Endometrial microvascular endothelial cells (primary cell): ENCODE results near the gene BTRC. TPM values are rescaled to one million over a fixed set of nuclear protein-coding genes. Genes with fewer than 3 reads are reported as not detected.

Source experiments
- in situ Hi-C: cut with HindIII; loops from 2 replicates; pipeline ENCODE4 v1.10.0; 2017; ENCODE audit warnings: low sequenced_read_pairs, low pct_unique_long_range_greater_than_20kb; ENCODE audit errors: inconsistent ontology term
- total RNA-seq: library from RNA; depleted of rRNA; stranded (reverse); fragments of >200 nt; gene quantifications from one replicate; pipeline ENCODE4 v1.2.3, GENCODE V29; 2015; ENCODE audit errors: inconsistent ontology term

BTRC gene
- total RNA-seq, 1 donor from 2014 or later: 14.5 TPM

DNA sequence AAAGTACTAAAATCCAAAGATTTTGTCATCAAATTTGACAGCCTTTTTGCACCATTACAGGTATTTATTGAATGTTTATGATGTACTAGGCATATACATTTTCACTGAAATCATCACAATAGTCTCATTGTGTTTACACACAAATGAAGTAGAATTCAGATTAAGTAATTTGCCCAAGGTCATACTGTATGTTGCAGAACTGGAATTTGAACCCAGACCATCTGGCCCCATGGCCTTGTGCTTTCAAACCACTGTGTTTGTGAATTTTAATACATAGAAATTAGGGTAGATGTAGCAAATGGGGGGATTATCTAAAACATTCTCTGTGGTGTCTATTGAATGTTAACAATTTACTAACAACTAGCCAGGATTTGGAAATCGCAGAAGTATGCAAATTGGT is 139.3 kb downstream of the BTRC start:
- in situ Hi-C loops: no loop called here

DNA sequence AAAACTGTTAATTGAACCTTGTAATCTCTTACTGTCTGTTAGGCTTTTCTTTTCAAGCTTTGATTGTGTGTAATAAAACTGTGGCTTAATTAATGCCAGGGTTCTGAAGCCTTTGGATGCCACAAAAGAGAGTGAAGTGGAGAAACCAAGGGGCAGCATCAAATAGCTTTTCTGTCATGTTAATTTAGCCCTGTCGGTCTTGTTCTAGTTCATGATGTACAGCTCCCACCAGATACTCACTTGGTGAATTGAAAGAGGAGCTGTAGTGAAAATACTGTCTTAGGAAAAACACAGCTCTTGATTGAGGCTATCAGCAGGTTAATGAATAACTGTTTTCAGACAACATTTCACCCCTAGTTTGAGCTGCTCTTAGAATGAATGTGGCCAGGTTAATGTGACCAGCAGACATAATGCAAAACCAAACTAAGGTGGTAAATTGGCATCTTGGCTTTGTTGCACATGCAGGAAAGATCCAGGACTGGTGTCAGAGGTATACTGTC is 139.9 kb downstream of the BTRC start:
- in situ Hi-C loops: no loop called here

DNA sequence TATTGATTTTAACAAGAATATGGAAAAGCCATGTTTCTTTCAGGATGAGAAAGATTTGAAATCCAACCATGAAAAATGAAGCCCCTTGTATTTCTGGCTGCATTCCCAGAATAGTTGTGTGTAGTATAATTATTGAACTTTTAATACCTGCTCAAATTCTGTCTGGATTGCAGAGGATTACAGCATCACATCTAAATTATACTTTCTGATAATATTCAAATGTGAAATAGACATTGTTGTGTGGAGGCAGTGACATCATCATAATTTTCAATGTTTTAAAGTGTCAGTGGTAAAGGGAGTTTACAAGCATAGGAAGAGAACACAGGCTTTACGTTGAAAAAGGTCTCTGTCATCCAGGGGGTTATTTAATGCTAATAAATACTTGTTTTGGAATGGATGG is 140.7 kb downstream of the BTRC start:
- in situ Hi-C loops: no loop called here

DNA sequence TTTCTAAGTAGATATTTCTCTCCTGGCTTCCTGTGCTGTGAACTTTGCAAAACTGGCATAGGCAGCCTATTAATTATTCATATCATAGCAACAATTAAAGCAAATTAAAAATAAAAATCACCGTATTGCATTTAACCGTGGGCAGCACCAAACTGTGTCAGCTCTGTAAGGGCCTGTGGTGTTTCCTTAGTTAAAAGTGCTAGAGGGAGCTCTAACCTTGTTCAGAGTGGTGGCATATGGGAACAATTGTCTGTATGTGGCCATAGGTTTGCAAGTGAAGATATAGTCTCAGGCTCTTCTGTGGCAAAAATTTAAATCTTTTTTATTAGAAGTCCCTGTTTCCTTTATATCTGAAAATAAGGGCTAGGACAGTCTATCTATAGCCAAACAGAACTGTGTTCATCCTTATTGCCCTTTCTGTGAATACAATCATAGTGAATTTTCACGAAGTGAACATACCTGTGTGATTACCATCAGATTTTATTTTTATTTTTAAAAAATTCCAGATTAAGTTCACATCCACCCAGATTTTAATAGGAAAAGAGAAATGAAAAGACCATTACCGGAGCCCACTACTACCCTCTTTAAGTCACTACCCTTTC is 141.5 kb downstream of the BTRC start:
- in situ Hi-C loops: no loop called here

DNA sequence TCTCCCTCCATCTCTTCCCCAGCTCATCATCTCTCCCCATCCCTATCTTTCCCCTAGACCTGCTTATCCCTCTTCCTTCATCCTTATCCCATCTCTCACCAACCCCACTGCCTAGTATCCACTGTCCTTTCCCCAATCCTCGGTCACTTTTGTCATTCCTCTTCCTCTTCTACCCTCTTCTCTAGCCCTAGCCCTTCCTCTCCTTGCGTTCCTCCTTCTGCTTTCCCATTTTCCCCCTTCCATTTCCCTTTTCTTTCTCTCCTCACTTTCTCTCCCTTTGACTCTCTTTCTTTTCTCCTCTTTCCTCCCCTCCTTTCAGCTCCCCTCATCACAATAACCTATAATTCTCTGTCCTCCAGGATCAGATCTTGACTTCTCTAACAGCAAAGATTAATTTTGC is 150.5 kb downstream of the BTRC start:
- in situ Hi-C loops: no loop called here

DNA sequence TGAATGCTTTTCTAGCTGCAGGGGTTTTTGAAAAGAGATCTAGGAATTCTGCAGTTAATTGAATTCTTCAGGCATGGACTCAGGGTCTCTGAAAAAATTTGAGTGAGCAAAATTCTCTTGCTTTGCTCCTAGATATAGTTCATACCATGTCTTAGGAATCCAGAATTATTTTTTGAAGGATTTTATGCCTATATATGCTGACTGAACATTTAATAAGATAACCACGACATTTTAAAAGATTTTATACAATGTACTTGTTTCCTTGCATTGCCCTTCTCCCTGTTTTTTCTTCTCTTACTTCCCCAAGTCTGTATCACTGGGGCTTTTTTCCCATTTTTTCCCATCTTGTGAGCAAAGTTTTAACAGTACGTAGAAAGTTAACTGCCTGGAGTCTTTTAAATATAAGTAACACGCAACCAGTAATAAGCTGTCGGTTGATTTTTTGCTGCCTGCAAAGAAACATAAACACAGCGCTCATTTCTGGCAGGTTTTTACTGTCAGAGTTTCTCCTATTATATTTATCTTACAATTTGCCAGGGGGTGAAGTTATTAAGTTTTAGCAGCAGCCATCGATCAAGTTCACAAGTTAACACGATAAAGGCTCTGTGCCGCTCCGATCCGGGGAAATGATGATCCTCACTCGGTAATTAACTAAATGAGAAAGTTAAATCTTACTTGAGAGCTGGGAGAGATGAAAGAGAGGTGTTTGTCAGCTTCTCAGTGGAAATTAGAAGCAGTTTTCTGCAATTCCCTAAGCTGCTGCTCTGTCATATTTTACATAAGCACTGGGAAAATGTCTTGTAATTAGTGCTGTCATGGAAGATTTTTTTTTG is 153.1 kb downstream of the BTRC start:
- in situ Hi-C loops: no loop called here

DNA sequence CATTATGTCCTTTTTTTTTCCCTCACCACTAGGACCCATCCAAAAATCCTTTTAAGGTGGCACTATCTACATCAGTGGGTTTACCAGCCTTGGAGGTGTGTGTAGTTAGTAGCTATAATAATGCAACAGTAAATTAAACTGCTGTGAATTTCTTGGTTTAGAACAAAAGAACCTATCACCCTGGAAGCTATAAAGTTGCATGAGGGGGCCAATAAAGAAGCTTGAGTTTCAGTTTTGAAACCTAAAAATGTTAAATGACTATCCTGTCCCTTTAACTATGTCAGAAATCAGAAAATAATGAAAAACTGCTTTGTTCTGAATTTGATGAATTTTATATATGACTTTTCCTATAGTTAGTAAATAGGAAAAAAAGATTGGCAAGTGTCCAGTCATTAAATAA is 153.9 kb downstream of the BTRC start:
- in situ Hi-C loops: no loop called here

DNA sequence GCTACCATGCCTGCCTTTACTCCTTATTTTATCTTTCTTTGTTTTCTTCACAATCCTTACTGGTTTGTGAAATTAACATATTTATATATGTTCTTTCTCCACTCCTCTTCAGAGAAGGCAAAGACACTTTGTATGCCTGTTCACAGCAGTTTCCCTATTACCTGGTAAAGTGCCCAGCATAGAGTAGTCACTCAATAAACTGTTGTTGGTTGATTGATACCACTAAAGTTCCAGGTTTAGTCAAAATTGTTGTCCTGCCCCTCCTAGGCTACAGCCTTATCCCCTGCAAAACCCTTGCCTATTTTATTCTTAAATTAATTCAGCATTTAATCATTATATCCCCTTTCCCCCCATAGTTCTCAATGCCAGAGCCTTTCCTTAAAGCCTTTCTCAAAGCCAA is 158.0 kb downstream of the BTRC start:
- in situ Hi-C loops: no loop called here

DNA sequence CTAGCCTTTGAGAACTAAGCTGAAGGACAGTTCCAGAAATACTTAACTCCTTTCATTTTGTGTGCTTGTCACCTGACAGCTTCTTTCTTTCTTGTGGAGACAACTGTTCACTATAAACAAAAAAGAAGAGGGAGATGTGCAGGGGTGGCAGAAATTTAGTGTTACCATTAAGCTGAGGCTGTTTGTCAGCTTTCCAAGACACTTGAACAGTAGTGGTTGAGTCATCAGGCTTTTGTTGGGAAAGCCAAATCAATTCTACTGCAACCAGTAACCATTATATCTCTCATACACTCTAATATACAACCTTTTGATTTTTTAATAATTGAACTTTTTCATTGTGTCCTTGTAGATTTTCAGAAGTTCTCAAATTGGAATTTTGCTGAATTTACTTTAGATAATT is 158.8 kb downstream of the BTRC start:
- in situ Hi-C loops: no loop called here

DNA sequence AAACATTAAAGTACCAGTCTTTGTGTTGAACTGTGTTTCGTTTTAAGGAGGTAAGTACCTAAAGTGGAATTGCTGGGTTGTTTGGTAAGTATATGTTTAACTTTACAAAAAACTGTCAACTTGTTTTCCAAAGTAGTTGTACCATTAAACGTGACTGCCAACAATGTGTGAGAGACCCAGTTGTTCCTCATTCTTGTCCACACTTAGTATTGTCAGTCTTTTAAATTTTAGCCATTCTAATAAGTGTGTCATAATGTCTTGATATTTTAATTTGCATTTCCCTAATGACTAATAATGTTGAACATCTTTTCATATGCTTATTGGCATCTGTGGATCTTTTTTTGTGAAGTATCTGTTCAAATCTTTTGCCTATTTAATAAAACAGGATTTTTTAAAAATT is 159.8 kb downstream of the BTRC start:
- in situ Hi-C loops: no loop called here

DNA sequence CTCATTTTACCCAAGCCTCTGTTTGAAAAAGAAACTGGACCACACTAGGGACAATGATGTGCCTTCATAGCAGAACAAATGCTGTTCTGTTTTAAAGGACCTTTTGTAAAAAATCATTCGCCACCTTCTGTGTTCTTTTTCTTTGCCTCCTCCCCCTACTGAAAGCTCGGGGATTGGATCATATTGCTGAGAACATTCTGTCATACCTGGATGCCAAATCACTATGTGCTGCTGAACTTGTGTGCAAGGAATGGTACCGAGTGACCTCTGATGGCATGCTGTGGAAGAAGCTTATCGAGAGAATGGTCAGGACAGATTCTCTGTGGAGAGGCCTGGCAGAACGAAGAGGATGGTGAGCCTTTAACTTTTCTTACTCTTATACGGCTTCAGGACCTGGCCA is 171.9 kb downstream of the BTRC start:
- in situ Hi-C loops: no loop called here

DNA sequence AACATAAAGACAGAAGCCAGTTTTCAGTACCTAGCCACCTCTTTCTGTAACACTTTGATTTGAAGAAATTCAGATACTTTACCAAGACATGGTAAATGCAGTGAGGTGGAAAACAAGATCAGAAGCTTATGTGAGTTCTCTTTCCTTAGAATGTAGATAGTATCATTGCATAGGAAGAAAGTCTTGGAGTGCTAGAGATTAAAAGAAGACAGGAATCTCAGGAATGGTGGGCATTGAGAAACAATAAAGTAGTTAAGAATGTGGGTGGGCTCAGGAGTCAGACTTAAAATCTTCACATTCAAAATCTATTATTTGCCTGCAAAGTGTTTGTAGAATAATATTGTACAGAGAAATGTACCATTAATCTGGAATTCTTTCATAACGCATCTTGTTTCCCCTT is 175.2 kb downstream of the BTRC start:
- in situ Hi-C loops: no loop called here

DNA sequence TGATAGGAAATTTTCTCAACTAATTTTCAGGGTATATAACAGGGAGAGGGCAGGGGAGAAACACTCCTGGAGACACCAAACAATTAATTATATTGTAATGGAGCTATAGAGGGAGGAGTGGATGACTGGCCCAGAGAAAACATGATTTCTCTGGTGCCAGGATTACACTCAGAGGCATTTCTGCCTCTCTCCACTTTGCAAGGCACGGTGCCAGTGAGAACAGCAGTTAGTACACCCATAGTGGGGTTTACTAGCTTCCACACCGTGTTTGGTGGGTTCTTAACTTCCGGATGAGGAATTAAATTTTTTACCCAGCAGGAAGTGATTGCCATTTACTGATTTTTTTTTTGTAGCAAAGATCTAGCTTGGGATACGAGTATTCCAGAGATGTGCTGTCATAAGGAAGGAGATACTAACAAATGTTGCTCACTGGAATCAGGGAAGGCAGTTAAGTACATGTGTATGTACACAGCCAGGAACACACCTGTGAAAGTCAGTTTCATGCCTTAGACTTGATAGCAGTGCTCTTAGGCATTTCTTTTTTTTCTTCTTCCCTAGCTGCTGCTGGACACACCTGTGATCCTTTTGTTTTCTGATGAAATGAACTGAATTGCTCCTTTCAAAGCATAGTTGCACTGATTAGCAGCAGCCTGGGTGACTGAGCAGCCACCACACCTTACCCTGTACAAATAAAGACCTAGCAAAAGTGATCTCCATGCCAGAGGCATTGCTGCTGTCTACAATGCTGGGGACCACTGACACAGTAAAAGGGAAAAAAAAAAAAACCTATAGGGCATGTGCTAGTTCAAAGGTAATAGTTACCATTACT is 176.0 kb downstream of the BTRC start:
- in situ Hi-C loops: no loop called here

DNA sequence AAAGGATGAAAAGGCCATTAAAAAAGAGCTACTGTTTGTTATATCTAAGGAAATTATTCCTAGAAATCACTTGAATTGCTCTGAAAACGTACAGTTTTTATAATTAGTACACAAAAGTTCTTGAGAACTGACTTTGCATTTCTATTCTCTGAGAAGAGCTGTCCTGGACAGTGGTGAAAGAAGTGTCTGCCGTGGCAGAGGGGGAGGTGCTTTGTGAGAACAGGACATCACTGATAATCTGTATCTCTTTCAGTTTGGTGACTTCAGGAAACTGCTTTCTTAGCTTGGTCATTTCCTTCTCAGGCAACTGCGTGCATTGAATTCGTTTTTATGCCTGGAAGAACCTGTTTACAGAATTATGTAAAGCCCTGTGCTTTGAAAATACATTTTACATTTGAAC is 182.0 kb downstream of the BTRC start:
- in situ Hi-C loops: no loop called here

DNA sequence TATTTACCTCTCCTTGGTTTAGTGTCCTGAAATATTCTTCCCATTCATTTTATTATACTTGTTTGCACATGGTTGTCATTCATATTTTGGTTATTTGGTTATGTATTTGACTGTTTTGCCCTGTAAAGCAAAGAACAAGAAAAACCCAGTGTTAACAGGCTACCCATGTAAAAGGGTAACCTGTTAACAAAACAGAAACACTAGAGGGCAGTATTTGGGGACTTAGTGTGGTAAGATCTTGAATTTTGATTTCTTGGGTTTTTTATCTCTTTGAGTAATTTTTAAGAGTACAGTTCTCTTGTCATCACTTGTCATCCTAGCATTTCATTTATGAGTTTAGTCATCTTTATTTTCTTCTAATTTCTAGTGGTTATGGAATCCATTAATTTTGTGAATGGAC is 182.8 kb downstream of the BTRC start:
- in situ Hi-C loops: no loop called here

DNA sequence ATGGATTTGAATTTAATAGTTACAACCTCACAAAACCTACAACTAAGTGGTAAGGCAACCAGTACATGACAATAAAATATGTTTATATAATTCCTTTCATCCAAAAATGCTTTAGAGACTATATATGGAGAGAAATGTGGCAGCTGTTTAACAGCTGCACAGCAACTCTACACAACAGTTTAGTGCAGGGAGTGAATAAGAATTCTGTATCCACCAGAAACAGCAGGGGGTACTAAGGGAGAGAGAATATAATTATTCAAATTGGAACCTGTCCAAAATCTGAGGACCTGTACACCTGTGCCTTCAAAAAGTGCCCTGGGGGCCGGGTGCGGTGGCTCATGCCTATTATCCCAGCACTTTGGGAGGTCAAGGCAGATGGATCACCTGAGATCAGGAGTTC is 184.5 kb downstream of the BTRC start:
- in situ Hi-C loops: no loop called here

DNA sequence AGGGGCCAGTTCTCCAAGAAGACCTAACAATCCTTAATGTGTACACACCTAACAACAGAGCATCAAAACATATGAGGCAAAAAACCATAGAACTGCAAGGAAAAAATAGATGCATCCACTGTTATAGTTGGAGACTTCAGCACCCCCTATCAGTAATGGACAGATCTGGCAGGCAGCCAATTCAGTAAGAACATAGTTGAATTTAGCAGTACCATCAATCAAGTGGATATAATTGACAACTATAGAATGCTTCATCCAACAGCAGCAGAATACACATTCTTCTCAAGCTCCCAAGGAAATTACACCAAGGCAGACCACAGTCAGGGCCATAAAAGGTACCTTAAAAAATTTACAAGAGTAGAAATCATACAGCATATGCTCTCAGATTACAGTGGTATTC is 191.9 kb downstream of the BTRC start:
- in situ Hi-C loops: no loop called here

DNA sequence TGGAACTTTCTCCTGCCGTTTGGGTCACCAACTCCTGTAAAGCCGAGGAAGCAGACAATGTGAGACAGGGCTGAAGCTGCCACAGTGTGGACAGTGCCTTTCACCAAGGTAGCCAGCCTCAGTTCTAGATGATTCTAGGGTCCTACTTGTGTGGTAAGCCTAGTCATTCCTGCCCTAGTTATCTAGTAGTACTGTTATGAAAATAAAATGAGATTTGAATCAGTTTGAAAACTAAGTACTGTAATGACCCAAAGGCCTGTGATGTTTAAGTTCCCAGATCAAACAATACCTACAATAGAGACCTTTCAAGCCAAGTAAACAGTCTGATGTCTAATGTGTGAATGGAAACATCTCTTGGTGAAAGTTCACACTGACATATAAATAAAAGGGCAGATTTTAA is 197.0 kb downstream of the BTRC start:
- in situ Hi-C loops: no loop called here

DNA sequence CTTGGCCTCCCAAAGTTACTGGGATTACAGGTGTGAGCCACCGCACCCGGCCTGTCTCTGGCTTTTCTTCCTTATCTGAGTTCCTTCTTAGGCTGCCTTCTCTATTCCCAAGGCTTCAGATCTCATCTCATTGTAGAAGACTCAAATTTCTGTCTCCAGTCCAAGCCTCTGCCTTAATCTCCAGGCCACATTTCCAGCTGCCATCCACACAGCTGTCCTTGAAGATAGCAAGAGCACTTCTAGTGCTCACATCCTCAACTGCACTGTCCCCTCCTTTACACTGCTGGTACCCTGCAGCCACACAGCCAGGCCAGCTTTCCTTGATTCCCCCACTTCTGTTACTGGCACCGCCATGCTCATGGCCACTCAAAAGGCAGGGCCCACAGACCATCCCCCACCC is 198.5 kb downstream of the BTRC start:
- in situ Hi-C loops: no loop called here

DNA sequence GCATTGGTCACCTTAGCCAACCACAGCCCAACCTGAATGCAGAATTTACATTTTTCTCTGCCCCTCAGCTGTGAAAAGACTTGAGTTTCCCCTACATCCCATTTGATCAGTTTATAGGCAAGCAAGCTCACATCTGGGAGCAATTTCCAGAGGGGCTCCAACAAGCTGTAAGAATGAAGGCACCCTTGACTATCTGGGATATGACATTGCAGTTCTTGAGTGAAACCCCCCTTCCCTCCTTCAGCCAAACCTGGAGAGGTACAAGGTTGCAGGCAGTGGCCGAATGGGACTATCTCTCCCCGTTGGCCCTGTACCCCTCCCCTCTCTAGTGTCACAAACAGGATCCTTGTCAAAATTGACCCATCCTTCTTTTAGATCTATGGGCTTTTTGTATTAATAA is 203.6 kb downstream of the BTRC start:
- in situ Hi-C loops: no loop called here
